ENCODE measurements around the gene HDHD3. TPM values are rescaled to one million over a fixed set of nuclear protein-coding genes. Genes with fewer than 3 reads are reported as not detected.
"Not testable (repeated sequence)": the region's sequence is repeated elsewhere in the genome, so short reads cannot be mapped to it uniquely, and the experiment has no call there.

The HDHD3 gene
- total and polyA plus RNA-seq, 12 donors = 10.9 to 42.5 (median 18.7) TPM

DNA sequence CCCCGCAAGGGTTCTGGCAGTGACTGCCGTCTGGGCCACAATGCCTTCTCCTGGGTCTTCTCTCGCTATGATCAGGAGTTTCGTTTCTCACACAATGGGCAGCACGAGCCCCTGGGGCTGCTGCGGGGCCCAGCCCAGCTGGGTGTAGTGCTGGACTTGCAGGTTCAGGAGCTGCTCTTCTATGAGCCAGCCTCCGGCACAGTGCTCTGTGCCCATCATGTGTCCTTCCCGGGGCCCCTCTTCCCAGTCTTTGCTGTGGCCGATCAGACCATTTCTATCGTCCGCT lies 7.0 kb downstream of the HDHD3 start:
- peak in 2 of 8 donors; percentile 4 to 13 for ATAC-seq
- Histone ChIP-seq H3K36me3 (peaks cover 0 to 23% (median 13%) of the 10 kb centered on the region in 9 donors), H3K4me3 (no peak overlapping the region), H3K4me1 (peaks cover 0 to 17% (median 0%) of the 10 kb centered on the region in 9 donors), H3K9me3 (no peaks in the 10 kb centered on the region), H3K27ac (peak overlapping the region in 1 of 10 donors; percentile 22), H3K27me3 (no peaks in the 10 kb centered on the region)
- WGBS, 2 donors = 76% methylated on average over 11 of the region's 11 CpGs
- DNase-seq = no peak
- TF ChIP-seq, protein P1, sequence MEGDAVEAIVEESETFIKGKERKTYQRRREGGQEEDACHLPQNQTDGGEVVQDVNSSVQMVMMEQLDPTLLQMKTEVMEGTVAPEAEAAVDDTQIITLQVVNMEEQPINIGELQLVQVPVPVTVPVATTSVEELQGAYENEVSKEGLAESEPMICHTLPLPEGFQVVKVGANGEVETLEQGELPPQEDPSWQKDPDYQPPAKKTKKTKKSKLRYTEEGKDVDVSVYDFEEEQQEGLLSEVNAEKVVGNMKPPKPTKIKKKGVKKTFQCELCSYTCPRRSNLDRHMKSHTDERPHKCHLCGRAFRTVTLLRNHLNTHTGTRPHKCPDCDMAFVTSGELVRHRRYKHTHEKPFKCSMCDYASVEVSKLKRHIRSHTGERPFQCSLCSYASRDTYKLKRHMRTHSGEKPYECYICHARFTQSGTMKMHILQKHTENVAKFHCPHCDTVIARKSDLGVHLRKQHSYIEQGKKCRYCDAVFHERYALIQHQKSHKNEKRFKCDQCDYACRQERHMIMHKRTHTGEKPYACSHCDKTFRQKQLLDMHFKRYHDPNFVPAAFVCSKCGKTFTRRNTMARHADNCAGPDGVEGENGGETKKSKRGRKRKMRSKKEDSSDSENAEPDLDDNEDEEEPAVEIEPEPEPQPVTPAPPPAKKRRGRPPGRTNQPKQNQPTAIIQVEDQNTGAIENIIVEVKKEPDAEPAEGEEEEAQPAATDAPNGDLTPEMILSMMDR (IDR thresholded peaks at IDR 0.05) = no peak
- intact Hi-C loops (cut with DNase I) = no loop called here

DNA sequence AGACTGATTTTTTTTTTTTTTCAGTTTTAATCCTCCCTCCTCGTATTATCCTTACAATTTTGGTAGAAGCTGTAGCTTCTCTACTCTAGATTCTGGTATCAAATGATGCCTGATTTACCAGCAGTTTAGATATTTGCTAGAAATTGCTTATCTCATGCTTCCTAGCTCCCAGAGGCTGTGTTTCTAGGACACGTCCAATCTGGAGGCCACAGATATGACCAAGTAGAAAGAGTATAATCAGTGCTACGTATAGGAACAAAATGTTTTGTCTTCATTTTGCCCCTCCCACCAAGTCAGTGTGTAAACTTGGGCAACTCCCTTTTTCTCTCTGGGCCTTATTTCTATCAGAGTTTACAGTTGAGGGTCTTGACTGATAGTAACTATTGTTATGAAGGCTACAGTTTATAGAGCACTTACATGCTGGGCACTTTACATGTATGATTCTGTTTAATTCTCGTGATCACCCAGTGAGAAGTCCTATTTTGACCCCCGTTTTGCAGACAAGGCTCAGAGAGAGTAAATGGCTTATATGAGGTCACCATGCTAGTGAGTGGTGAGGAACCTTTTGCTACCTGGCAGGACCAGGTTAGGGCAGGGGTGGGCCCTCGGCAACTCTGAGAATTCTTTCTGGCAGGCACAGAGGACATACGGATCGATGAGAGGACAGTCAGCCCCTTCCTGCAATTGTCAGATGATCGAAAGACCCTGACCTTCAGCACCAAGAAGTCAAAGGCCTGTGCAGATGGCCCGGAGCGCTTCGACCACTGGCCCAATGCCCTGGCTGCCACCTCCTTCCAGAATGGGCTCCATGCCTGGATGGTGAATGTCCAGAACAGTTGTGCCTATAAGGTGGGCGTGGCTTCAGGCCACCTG lies 7.6 kb downstream of the HDHD3 start:
- ATAC-seq = peak in 4 of 8 donors; percentile 24 to 48 (median 37)
- no peak for DNase-seq
- intact Hi-C loops (cut with DNase I) = no loop called here

DNA sequence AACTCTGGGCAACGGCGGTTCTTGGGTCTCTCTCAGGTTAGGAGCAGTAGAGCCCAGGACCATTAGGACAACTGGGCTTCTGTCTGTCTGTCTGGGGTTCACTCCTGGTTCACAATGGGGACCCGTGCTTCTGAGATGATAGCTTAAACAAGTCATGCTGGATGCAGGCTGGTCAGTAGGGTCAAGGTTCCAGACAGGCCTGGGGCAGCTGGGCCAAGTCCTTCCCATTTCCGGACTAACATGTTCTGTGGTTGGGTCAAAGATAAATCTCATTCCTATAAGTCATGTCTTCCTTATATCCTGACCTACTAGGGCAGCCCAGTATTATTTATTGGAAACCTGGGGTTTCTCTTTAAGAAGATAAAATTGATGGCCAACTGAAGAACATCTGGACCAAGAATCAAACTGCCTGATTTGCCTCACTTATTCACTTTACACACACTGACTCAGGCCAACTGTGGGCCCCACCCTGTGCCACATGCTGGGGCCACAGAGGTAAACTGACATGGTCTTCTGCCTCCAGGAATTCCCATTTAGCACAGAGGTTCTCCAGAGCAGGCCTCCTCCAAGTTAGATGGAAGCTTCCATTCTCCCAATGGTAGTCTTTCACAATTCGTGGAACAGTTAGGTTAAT lies 8.3 kb downstream of the HDHD3 start:
- no peaks in the 10 kb centered on the region for H3K27me3 ChIP-seq
- no peak overlapping the region for H3K4me3 ChIP-seq
- DNase-seq (no peak), ATAC-seq (no peak)
- H3K9me3 ChIP-seq = no peaks in the 10 kb centered on the region
- intact Hi-C loops (cut with DNase I) = no loop called here
- 88% methylated on average over 5 of the region's 5 CpGs for WGBS, 2 donors
- H3K4me1 ChIP-seq = peaks cover 0 to 17% (median 0%) of the 10 kb centered on the region in 9 donors
- H3K27ac ChIP-seq = no peak overlapping the region
- peaks cover 0 to 10% (median 2%) of the 10 kb centered on the region in 9 donors for H3K36me3 ChIP-seq
- TF ChIP-seq, protein P1 (IDR thresholded peaks at IDR 0.05) = no peak

More for the DNA sequence above, 7.6 kb downstream of the HDHD3 start:
- Histone ChIP-seq H3K36me3 (peaks cover 0 to 18% (median 10%) of the 10 kb centered on the region in 9 donors), H3K27ac (peak overlapping the region in 1 of 10 donors; percentile 22), H3K27me3 (no peaks in the 10 kb centered on the region), H3K4me1 (peaks cover 0 to 17% (median 0%) of the 10 kb centered on the region in 9 donors), H3K4me3 (no peak overlapping the region), H3K9me3 (no peaks in the 10 kb centered on the region)
- WGBS, 2 donors = 70 to 71% methylated on average over 13 of the region's 13 CpGs
- TF ChIP-seq, protein P1 (IDR thresholded peaks at IDR 0.05) = no peak

GRCh38 chr9:113365652-113366051 lies 11.1 kb downstream of the HDHD3 start:
- H3K4me3 ChIP-seq; DNase-seq; intact Hi-C loops (cut with DNase I): not testable (repeated sequence)

More at GRCh38 chr9:113365652-113366051, 11.1 kb downstream of the HDHD3 start:
- H3K27me3 ChIP-seq, H3K27ac ChIP-seq, H3K9me3 ChIP-seq, ATAC-seq, H3K36me3 ChIP-seq: not testable (repeated sequence)
- peaks cover 0 to 17% (median 0%) of the 10 kb centered on the region in 9 donors for H3K4me1 ChIP-seq
- WGBS, 2 donors = 87 to 93% methylated on average over 3 of the region's 3 CpGs

All from heart right ventricle (tissue), 16 donors.